Muscle of leg (tissue), 11 donors: ENCODE measurements around the gene NIPAL3. TPM values are rescaled to one million over a fixed set of nuclear protein-coding genes. Genes with fewer than 3 reads are reported as not detected.
"Not testable (repeated sequence)": the region's sequence is repeated elsewhere in the genome, so short reads cannot be mapped to it uniquely, and the experiment has no call there.

Source experiments
- DNase-seq: peaks from one replicate; pipeline ENCODE4 v3.0.0; 2013
- H3K27ac ChIP-seq: one replicate; pipeline ENCODE4 v1.5.1; 2013; ENCODE audit warnings: mild to moderate bottlenecking, low read length, control low read depth
- H3K27me3 ChIP-seq: one replicate; pipeline ENCODE4 v1.6.1; 2013; ENCODE audit warnings: low read length; ENCODE audit not compliant: control insufficient read depth, insufficient read depth
- H3K36me3 ChIP-seq: one replicate; pipeline ENCODE4 v1.6.1; 2013; ENCODE audit warnings: low read length; ENCODE audit not compliant: control insufficient read depth, insufficient read depth
- H3K4me1 ChIP-seq: one replicate; pipeline ENCODE4 v1.6.1; 2013; ENCODE audit warnings: low read length; ENCODE audit not compliant: control insufficient read depth, insufficient read depth
- H3K4me3 ChIP-seq: one replicate; pipeline ENCODE4 v1.5.1; 2013; ENCODE audit warnings: low read length, control low read depth
- H3K9me3 ChIP-seq: replicated peaks from 2 replicates; pipeline ENCODE4 v1.6.1; 2013; ENCODE audit warnings: low read depth, low read length; ENCODE audit not compliant: control insufficient read depth
- WGBS: methylation state at CpG from one replicate; pipeline ENCODE4 v1.1.5; 2013; ENCODE audit warnings: missing lambda C conversion rate; ENCODE audit not compliant: insufficient coverage; 5-methylcytosine and 5-hydroxymethylcytosine counted together
- polyA plus RNA-seq, 8 donors: library from polyadenylated mRNA; unstranded; fragments of 120-200 nt; gene quantifications; one replicate each; pipeline versions ENCODE4 v1.2.1 to v1.2.3, GENCODE V29; 2013; ENCODE audit warnings: inconsistent platforms in 1 of 8, low replicate concordance in 1 of 8; ENCODE audit not compliant: insufficient read length in 8 of 8, insufficient read depth in 1 of 8
- total RNA-seq: library from RNA; stranded (reverse); fragments of 120-200 nt; gene quantifications from one replicate; pipeline ENCODE4 v1.2.4, GENCODE V29; 2013

NIPAL3 gene
- total and polyA plus RNA-seq, 9 donors, result 3.2 to 5.9 (median 4.9) TPM

DNA sequence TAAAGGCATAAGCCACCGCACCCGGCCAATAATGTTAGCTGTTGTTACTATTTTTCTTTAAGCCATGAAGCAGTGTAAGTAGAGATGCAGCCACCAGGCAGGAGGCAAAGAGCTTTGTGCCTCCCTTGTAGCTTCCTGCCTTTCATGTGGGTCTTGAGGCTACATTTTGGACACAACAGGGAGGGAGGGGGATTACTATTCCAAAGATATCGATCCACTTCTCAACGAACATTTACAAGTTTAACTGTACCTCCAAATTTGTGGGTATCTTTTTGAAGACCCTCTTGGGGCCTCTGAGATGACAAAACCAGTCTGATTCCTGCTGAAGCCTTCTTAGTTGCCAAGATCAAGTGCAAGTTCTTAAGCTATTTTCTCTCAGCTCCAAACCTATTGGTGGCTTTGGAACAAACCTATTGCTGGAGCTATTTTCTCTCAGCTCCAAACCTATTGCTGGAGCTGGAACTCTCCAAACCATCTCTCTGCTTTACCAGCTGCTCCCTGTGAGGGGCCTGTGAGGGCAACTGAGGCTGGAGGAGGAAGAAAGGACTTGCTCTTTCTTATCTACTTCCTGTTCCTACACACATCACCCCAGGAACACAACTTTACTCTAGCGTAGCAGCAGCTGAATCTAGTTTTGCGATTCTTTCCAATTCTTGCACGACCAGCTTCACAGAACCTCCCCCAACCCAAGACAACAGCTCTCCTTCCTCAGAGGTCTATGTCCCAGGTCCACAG lies 70.9 kb downstream of the NIPAL3 start:
- no peaks in the 10 kb centered on the region for H3K36me3 ChIP-seq
- no peak for DNase-seq
- no peaks in the 10 kb centered on the region for H3K4me1 ChIP-seq
- no peak overlapping the region for H3K4me3 ChIP-seq
- H3K27ac ChIP-seq, result no peak overlapping the region
- 62% methylated on average over 5 of the region's 7 CpGs for WGBS
- H3K27me3 ChIP-seq, result peaks cover 6% of the 10 kb centered on the region
- H3K9me3 ChIP-seq, result peaks cover 2% of the 10 kb centered on the region

DNA sequence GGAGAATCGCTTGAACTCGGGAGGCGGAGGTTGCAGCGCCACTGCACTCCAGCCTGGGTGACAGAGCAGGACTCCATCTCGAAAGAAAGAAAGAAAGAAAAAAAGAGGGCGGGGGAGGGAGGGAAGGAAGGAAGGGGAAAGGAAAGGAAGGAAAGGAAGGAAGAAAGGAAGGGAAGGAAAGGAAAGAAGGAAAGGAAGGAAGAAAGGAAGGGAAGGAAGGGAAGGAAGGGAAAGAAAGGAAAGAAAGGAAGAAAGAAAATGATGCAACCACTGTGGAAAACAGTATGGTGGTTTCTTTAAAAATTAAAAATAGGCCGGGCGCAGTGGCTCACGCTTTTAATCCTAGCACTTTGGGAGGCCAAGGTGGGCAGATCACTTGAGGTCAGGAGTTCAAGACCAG lies 71.9 kb downstream of the NIPAL3 start:
- WGBS, result 85% methylated on average over 2 of the region's 9 CpGs
- Histone ChIP-seq H3K36me3 (no peaks in the 10 kb centered on the region), H3K27me3 (peaks cover 10% of the 10 kb centered on the region), H3K27ac (no peak overlapping the region), H3K4me1 (no peaks in the 10 kb centered on the region), H3K9me3 (peaks cover 2% of the 10 kb centered on the region), H3K4me3 (no peak overlapping the region)
- no peak for DNase-seq

DNA sequence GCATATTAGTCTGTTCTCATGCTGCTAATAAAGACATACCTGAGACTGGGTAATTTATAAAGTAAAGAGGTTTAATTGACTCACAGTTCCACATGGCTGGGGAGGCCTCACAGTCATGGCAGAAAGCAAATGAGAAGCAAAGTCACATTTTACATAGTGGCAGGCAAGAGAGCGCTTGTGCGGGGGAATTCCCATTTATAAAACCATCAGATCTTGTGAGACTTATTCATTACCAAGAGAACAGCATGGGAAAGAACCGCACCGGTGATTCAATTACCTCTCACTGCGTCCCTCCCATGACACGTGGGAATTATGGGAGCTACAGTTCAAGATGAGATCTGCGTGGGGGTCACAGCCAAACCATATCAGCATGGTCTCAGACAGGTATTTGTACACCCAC lies 72.6 kb downstream of the NIPAL3 start:
- H3K36me3 ChIP-seq, H3K9me3 ChIP-seq, H3K27ac ChIP-seq, H3K4me3 ChIP-seq, H3K4me1 ChIP-seq, DNase-seq: not testable (repeated sequence)
- H3K27me3 ChIP-seq, result peaks cover 11% of the 10 kb centered on the region
- 80% methylated on average over 1 of the region's 7 CpGs for WGBS

DNA sequence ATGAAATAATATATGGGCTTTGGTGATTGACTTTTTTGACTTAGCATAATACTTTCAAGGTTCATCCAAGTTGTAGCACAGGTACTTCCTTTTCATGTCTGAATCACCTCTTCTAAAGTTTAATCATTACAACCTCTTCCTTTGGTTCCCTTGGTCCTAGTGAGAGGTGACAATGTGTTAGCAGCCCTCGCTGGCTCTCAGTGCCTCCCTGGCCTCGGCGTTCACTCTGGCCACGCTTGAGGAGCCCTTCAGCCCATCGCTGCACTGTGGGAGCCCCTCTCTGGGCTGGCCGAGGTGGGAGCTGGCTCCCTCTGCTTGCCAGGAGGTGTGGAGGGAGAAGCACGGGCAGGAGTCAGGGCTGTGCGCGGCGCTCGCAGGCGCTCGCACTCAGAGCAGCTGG lies 74.1 kb downstream of the NIPAL3 start:
- 95% methylated on average over 7 of the region's 13 CpGs for WGBS

DNA sequence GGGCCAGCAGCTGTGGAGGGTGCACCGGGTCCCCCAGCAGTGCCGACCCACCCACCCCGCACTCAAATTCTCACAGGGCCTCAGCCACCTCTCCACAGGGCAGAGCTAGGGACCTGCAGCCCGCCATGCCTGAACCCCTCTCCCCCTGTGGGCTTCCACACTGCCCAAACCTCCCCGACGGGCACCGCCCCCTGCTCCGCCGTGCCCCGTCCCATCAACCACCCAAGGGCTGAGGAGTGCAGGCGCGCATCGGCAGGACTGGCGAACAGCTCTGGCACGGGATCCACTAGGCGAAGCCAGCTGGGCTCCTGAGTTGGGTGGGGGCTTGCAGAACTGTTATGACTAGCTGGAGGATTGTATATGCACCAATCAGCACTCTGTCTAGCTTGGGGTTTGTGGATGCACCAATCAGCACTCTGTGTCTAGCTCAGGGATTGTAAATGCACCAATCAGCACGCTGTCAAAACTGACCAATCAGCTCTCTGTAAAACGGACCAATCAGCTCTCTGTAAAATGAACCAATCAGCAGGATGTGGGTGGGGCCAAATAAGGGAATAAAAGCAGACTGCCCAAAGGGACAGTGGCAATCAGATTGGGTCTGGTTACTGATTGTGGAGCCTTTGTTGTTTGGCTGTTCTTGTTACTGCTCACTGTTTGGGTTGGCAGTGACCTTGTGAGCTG lies 74.6 kb downstream of the NIPAL3 start:
- DNase-seq, result no peak
- Histone ChIP-seq H3K27me3 (peaks cover 11% of the 10 kb centered on the region), H3K36me3 (no peaks in the 10 kb centered on the region), H3K27ac (no peak overlapping the region), H3K9me3 (peaks cover 2% of the 10 kb centered on the region), H3K4me3 (no peak overlapping the region), H3K4me1 (no peaks in the 10 kb centered on the region)
- 94% methylated on average over 18 of the region's 18 CpGs for WGBS

More for the DNA sequence above, 74.1 kb downstream of the NIPAL3 start:
- Histone ChIP-seq H3K36me3 (no peaks in the 10 kb centered on the region), H3K4me3 (no peak overlapping the region), H3K9me3 (peaks cover 2% of the 10 kb centered on the region), H3K4me1 (no peaks in the 10 kb centered on the region), H3K27ac (no peak overlapping the region), H3K27me3 (peaks cover 11% of the 10 kb centered on the region)
- no peak for DNase-seq

DNA sequence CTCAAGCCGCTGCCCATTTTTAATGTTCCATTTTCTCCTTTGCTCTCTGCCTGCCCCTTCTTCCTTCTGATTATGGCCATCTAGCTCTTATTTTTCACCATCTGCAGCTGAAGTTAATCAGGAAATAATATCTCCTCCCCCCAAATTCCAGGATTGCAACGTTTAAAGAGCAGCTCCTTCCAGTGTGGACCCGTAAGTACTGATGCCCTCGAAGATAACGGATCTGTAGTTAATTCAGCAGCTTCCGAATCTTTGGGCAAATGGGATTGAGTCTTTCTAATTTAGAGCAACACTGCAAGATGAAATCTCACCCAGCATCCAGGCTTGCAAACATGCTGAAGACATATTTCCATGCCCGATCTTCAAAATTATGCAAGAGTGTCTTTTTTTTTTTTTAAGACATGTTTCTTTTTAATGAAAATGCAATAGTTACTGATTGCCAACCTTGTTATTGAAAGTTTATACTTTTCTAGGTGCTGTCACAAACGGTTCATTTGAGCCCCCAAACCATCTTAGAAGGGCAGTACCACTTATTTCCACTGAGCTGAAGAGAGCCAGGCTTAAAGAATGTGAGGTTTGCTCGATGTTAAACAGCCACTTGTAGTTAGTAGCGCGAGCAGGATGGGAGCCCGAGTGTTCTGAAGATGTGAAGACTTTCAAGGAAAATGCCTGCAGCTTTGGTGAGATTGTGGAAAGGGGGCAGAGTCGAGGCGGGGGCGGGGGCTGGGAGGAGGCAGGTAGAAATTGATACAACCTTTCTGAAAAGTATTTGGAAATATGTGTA lies 76.2 kb downstream of the NIPAL3 start:
- H3K9me3 ChIP-seq, result peaks cover 2% of the 10 kb centered on the region

GRCh38 chr1:24492935-24493334 lies 77.3 kb downstream of the NIPAL3 start:
- H3K27me3 ChIP-seq, result peaks cover 15% of the 10 kb centered on the region
- 86% methylated on average over 5 of the region's 9 CpGs for WGBS
- H3K4me1 ChIP-seq, H3K36me3 ChIP-seq, DNase-seq, H3K27ac ChIP-seq, H3K4me3 ChIP-seq, H3K9me3 ChIP-seq: not testable (repeated sequence)

More for the DNA sequence above, 76.2 kb downstream of the NIPAL3 start:
- Histone ChIP-seq H3K36me3 (no peaks in the 10 kb centered on the region), H3K4me1 (no peaks in the 10 kb centered on the region), H3K4me3 (no peak overlapping the region), H3K27ac (no peak overlapping the region), H3K27me3 (peaks cover 11% of the 10 kb centered on the region)
- WGBS, result 40% methylated on average over 6 of the region's 15 CpGs
- no peak for DNase-seq

DNA sequence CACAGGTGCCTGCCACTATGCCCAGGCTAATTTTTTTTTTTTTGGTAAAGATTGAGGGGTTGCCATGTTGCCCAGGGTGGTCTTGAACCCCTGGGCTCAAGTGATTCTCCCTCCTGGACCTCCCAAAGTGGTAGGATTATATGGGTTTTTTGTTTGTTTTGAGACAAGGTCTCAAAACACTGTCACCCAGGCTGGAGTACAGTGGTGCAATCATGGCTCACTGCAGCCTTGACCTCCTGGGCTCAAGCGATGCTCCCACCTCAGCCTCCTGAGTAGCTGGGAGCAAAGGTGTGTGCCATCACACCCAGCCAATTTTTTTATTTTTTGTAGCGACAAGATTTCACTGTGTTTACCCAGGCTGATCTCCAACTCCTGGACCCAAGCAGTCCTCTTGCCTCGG lies 78.2 kb downstream of the NIPAL3 start:
- Histone ChIP-seq H3K9me3 (peaks cover 2% of the 10 kb centered on the region), H3K36me3 (no peaks in the 10 kb centered on the region), H3K4me1 (no peaks in the 10 kb centered on the region), H3K27me3 (peaks cover 18% of the 10 kb centered on the region), H3K4me3 (no peak overlapping the region), H3K27ac (no peak overlapping the region)
- WGBS, result 93% methylated on average over 2 of the region's 3 CpGs
- DNase-seq, result no peak

DNA sequence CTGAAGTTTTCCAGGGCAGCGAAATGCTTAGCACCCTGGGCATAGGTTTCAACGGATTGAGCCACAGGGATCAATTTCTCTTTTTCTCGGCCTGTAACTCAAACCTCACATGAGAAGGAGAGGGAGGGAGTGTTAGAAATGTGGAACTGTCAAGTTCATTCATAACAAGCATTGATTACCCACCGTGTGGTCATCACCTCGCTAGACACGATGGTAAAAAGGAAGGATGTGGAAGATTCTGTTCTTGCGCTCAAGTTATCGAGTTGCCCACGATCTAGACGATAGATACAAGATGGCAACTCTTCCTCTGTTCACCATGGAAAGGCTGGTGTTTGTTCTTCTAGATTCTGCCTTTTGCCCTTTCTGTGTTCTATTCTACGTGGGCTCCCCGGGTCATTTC lies 83.0 kb downstream of the NIPAL3 start:
- no peak overlapping the region for H3K27ac ChIP-seq
- H3K36me3 ChIP-seq, result no peaks in the 10 kb centered on the region
- H3K9me3 ChIP-seq, result no peaks in the 10 kb centered on the region
- WGBS, result 52% methylated on average over 5 of the region's 12 CpGs
- peaks cover 9% of the 10 kb centered on the region for H3K4me1 ChIP-seq
- H3K27me3 ChIP-seq, result peaks cover 36% of the 10 kb centered on the region
- no peak for DNase-seq
- no peak overlapping the region for H3K4me3 ChIP-seq

DNA sequence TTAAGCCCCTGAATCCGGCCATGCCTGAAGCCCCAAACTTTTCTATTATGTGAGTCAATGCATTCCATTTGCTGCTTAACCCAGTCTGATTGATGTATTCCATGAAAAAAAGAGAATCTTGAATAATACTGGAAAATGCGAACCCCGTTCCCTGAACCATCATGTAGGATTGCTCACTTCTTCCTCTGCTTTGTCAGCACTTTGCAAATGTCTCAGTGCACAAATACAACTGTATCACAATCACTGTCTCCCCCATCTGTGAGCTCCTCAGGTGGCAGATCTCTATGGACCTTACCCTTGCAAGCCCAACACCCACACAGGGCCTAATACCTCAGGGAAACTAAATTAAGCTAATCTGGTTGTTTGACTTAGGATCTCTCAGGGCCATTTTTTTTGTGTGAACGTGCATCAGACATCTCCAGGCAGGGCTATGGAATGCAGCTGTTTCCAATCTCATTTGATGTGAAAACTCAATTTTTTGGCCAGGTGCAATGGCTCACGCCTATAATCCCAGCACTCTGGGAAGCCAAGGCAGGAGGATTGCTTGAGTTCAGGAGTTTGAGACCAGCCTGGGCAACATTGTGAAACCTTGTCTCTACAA lies 84.9 kb downstream of the NIPAL3 start:
- no peak for DNase-seq
- Histone ChIP-seq H3K4me1 (peaks cover 9% of the 10 kb centered on the region), H3K27me3 (peaks cover 45% of the 10 kb centered on the region), H3K36me3 (no peaks in the 10 kb centered on the region), H3K9me3 (no peaks in the 10 kb centered on the region), H3K27ac (no peak overlapping the region), H3K4me3 (no peak overlapping the region)
- 17% methylated on average over 2 of the region's 5 CpGs for WGBS
